HG03097 (cell line): ENCODE data around the gene DOK4.

Experiments
- ATAC-seq: cut with Tn5 transposase; IDR thresholded peaks from one replicate; pipeline ENCODE4 v1.9.1; 2021; ENCODE audit not compliant: unreplicated experiment, low FRiP score

Gene DOK4

DNA sequence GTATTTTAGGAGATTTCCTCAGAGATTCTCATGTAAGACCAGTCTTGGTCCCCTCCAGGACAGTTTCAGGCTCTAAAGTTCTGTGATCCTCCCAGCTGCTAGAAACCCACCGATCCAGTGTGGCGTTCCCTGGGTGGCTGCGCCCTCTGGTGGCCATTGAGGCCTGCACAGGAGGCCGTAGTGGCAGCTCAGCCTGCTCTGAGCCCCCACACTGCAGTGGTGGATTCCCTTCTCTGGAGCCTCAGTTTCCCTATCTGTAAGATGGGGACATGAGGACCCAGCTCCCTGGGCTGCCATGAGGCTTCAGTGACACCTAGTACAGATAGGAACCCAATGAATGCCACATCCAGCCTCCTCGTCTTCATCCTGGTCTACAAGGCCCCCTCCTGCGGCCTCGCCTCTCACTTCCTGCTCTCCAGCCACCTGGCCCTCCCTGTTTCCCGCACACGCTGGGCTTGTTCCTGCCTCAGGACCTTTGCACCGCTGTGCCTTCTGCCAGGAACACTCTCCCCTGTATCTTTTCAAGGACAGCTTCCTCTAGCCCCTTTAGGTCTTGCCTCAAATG, 33.6 kb upstream of the DOK4 start:
- ATAC-seq: no peak

- no peak for ATAC-seq
These were observed 32.6 kb upstream of the DOK4 start for GRCh38 chr16:57518922-57519321.

DNA sequence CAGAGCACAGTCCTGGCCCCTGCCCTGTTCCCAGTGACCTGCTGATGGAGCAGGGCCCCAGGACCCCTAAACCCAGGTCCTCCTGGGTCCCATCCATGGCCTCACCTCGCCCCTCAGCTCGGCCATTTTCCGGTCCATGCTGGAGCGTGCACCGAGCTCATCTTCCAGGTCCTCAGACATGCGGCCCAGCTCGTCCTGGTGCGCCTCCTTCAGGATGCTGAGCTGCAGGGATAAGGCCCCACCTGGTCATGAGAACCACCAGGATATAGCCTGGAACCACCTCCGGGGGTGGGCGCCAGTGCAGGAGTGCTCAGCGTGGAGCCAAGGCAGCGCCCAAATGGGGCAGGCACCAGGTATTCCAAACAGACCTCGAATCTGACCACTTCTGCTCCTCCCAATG, 32.2 kb upstream of the DOK4 start:
- no peak for ATAC-seq

DNA sequence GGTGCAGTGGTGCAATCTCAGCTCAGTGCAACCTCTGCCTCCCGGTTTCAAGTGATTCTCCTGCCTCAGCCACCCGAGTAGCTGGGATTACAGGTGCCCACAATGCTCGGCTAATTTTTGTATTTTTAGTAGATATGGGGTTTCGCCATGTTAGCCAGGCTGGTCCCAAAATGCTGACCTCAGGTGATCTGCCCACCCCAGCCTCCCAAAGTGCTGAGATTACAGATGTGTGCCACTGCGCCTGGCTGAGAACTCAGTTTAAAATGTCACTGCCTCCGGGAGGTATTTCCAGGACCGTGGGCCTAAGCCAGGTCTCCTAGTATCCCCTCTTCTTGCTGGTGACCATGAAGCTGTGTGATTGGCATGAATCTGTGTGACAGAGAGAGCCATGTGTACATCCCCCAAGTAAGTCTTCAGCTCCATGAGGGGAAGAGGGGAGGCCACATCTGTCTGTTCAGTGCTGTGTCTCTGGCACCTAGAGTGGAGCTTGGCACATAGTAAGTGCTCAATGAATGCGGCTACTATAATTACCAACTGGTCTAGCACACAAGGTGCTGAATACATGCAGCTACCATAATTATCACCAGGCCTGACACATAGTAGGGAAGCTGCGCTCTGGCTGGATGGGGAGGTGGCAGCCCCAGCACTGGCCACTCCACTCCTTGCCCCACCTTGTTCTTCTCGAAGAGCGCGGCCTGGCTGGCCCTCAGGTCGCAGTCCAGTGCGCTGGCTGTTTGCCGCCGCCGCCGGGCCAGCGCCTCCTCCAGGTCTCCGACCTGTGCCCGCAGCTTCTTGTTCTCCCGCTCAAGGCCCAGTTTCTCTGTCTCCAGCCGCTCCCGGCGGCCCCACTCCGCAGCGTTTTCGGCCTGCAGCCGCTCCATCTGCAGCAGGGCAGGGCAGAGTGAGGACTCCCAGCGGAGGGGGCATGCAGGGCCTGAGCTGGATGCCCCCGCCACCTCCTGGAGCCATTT, 31.4 kb upstream of the DOK4 start:
- ATAC-seq: no peak

DNA sequence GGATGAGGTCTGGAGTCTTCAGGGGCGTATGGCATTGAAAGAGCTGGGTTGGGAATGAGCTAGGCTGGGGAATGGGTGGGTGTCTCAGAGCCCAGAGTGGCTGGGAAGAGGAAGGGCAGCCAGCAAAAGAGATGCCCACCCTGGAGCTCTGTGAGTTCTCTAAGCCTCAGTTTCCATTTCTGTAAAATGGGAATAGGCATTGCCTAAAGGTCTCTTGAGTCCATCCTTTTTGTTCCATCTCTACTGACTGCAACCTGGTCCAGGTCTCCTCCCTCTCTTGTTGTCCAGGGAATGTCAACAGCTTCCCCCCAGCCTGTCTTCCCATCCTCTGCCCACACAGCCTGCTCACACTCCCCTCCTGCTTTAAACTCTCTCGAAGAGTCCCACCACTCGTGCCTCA, 30.5 kb upstream of the DOK4 start:
- no peak for ATAC-seq

DNA sequence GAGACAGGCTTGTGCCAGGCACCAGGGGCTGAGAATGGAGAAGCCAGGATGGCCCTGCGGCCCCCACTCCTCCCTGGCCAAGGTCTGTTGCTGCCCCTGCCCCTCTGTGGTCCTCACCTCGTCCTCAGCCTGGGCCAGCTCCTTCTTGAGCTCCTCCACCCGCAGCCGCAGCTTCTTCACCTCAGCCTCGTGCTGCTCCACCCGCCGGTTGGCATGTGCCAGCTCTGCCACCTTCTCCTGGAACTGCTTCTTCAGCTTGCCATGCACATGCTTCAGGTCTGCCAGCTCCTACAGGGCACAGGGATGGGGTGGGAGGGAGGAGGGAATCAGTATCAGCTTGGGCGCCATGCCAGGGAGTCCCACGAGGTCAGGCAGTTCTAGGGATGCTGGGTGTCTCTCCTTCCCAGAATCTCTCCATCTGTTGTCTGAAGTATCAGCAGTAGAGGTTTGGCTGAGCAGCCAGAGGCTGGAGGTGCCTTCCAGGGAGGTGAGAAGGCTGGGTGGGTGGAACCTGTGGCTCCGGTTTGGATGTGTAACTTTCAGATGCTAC, 30.0 kb upstream of the DOK4 start:
- no peak for ATAC-seq

DNA sequence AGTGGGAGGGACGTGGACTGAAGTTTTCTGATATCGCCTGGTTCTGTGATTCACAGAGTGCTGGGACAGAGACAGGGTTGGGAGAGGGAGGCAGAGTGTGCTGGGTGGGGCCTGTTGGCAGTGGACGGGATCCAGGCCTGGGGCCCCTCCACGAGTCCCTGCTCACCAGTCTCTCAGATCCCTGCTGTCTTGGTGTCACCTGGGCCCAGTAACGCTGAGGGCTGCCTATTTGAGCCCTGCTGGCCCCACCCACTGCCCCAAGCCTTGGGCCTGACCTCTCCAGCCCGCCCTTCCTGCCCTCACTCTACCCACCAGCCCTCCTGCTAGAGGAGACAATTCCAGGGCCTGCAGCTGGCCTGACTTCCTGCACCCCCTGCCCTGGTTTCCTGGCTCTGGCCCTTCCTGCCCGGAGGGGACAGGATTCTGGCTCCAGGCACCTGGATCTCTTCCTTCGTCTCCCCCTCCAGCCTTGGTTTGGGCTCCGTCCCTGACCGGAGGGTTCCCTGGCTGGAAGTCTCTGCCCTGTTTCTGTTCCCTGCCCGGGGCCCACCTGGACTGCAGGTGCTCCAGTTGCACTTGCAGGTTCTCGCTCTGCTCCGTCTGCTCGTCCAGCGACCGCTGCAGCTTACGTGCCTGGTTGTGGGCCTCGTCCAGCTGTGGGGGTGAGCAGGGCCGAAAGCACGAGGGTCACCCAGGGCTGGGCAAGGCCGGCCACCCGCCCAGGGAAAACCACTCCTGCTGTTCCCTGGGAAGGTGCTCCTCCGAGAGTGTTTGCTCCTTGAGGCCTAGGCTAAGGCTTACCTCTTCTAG, 28.7 kb upstream of the DOK4 start:
- ATAC-seq: no peak

- no peak for ATAC-seq
These were observed 28.1 kb upstream of the DOK4 start for GRCh38 chr16:57514371-57514770.

- ATAC-seq: no peak
These were observed 27.2 kb upstream of the DOK4 start for GRCh38 chr16:57513371-57514102.

DNA sequence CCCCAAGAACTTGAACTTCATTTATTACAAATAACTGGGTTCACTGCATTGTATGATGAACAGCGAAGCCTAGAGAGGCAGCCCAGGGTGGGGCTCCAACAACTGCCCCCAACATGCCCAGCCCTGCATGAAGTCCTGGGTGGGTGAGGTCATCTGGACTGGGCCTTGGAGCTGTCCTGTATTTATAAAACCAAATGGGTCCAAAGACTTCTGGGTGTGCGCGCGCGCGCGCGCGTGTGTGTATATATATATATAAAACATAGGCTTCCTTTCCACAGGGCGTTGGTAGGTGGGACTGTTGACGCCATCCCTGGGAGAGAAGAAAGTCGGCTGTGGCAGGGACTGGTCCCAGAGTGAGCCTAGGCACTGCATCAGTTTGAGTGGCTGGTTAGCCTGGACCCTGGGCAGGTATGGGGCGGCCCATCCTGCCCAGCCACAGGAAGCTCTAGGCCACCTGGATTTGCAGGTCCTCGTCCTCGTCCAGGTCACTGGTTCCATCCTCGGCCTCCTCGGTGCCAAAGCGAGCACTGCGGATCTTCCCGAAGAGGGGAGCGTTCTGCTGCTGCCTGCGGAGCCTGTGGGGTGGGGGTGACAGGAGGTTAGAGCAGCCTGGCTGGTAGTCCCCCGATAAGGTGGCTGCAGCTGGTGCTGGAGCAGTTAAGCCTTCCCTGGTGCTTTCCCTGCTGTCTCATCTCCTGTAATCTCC, 26.2 kb upstream of the DOK4 start:
- ATAC-seq: no peak

DNA sequence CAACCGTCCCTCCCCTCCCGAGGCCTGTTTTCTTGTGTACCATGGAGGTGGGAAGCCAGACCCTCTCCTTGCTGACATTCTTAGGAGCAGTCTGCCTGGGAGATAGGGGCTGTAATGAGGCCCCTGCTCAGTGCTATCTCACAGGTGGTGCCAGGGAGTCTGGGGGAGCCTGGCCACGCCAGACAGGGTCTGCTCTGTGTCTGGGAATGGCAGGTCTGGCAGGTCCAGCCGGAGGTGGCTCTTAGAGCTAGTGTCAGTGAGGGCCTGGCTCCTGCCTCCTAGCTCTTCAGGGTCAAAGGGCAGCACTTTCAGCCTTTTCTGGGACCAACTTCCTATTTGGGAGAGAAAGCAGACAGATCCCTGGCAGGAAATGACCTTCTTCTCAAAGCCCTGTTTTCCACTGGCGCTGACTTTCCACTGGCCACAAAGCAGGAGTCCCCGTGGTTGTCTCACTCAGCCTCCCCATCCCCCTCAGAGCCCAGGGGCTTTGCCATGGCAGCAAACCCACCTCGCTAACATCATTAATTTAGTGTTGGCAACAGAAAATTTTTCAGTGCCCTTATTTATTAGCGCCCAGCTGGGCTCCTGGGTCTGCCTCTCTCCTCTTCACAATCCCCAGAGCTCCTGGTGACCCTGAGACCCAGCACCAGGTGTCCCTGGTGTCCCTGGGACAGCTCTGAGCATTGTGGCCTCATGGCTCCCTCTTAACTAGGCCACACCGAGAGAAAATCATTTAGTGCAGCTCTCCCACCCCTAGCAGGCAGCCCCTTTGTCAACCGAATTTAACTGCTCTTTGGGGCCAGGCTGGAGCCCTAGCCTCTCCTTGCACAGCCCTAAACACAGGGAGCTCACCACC, 24.0 kb upstream of the DOK4 start:
- no peak for ATAC-seq

GRCh38 chr16:57509231-57509923, 23.1 kb upstream of the DOK4 start:
- no peak for ATAC-seq

DNA sequence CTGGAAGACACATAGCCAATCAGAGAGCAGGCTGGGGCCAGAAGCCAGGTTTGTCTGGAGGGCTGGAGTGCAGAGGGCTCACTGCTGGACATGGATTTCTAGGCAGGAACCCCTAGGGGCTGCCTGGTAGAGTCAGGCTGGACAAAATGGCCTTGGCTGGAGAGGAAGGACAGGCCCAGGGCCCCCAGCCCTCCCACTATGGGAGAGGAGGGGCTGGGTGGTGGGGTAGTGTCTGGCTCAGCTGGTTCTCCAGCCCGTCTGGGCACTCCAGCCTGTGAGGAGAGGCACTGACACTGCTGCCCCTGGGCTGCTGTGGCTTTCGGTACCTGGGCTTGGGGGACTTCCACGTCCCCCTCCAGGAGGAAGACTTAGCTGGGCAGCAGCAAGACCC, 21.7 kb upstream of the DOK4 start:
- ATAC-seq: no peak

GRCh38 chr16:57507136-57508034, 21.1 kb upstream of the DOK4 start:
- no peak for ATAC-seq

DNA sequence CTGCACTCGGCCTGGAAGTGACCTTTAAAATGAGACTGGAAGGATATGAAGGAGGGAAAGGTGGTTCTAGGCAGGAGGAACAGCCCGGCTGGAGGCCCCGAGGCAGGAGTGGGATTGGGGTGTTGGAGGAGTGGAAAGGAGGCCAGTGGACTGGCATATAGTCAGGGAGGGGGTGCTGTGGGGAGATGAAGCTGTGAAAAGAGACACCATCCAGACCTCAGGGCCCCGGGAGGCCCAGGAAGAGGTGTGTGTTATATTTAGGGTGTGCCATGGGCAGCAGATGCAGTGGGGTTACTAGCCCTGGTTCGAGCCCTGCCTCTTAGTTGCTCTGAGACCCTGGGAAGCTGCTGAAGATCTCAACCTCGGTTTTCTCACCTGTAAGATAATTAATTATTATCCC, 18.9 kb upstream of the DOK4 start:
- no peak for ATAC-seq

DNA sequence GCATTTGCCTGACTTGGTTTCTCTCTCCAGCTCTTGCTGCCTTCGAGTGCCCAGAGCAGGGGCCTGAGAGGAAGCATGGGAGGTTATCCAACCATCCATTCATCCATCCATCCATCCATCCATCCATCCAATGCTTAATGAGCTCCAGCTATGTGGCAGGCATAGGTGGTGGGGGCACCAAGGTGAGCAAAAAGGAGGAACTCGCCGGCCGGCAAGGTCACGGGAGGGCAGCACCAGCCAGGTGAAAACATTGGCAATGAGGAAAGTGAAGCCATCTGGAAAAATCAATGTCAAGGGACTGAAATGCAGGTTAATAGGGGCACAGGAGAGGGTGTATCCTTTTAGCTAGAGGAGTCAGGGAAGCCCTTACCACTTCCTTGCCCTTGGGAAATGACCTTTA, 18.2 kb upstream of the DOK4 start:
- no peak for ATAC-seq

DNA sequence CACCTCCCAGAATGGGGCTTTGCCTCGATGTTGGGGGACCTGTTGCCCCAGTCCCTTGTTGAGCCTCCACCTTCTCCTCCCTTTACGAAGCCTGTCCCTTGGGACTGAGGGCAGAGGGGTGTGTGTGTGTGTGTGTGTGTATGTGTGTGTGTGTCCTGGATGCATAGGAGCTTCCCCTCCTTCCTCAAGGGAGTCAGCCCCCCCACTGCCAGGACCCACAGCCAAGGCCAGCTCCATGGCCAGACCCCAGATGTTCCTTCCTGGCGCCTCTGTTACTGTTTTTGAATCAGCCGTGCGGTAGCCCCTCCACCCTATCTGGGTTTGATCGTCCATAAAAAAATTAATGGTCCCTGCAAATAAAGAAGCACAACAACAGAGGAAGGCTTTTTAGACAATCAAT, 17.7 kb upstream of the DOK4 start:
- no peak for ATAC-seq
